MM.1S (cell line): ENCODE measurements around the gene AKAP8.

Experiments used
- DNase-seq: peaks from one replicate; pipeline ENCODE4 v3.0.0-alpha.2; 2015
- H2AFZ ChIP-seq: fragments of 300-600 bp; sonication (generic); 2 replicates; pipeline ENCODE4 v1.6.0; 2016; ENCODE audit warnings: antibody characterized with exemption, low read length
- H3F3A ChIP-seq: fragments of 300-600 bp; sonication (generic); 2 replicates; pipeline ENCODE4 v1.6.1; 2016; ENCODE audit warnings: mild to moderate bottlenecking, antibody characterized with exemption, low read length, moderate library complexity, mixed read lengths; ENCODE audit not compliant: insufficient read depth
- H3K27ac ChIP-seq: fragments of 300-600 bp; sonication (generic); 2 replicates; pipeline ENCODE4 v1.5.1; 2016; ENCODE audit warnings: mild to moderate bottlenecking, low read length
- H3K27me3 ChIP-seq: fragments of 300-600 bp; sonication (generic); replicated peaks from 2 replicates; pipeline ENCODE4 v1.6.0; 2016; ENCODE audit warnings: low read length; ENCODE audit not compliant: insufficient read depth
- H3K36me3 ChIP-seq: fragments of 300-600 bp; sonication (generic); replicated peaks from 2 replicates; pipeline ENCODE4 v1.6.1; 2016; ENCODE audit warnings: mild to moderate bottlenecking, low read length, mixed read lengths; ENCODE audit not compliant: insufficient read depth
- H3K4me1 ChIP-seq: fragments of 300-600 bp; sonication (generic); 2 replicates; pipeline ENCODE4 v1.6.1; 2016; ENCODE audit warnings: low read length, mixed read lengths
- H3K4me2 ChIP-seq: fragments of 300-600 bp; sonication (generic); 2 replicates; pipeline ENCODE4 v1.6.0; 2016; ENCODE audit warnings: low read depth, low read length
- H3K4me3 ChIP-seq: fragments of 300-600 bp; sonication (generic); 2 replicates; pipeline ENCODE4 v1.5.1; 2016; ENCODE audit warnings: low read length, mixed read lengths
- H3K79me2 ChIP-seq: fragments of 300-600 bp; sonication (generic); 2 replicates; pipeline ENCODE4 v1.6.1; 2016; ENCODE audit warnings: mixed run types, low read length, mixed read lengths
- H3K9ac ChIP-seq: fragments of 300-600 bp; sonication (generic); 2 replicates; pipeline ENCODE4 v1.6.1; 2016; ENCODE audit warnings: low read length, mixed read lengths
- H3K9me2 ChIP-seq: fragments of 300-600 bp; sonication (generic); replicated peaks from 2 replicates; pipeline ENCODE4 v1.6.1; 2016; ENCODE audit warnings: mild to moderate bottlenecking, low read length, mixed read lengths; ENCODE audit not compliant: insufficient read depth
- H3K9me3 ChIP-seq: fragments of 300-600 bp; sonication (generic); replicated peaks from 2 replicates; pipeline ENCODE4 v1.6.1; 2016; ENCODE audit warnings: mild to moderate bottlenecking, low read length, mixed read lengths; ENCODE audit not compliant: insufficient read depth
- H4K20me1 ChIP-seq: fragments of 300-600 bp; sonication (generic); 2 replicates; pipeline ENCODE4 v1.6.1; 2016; ENCODE audit warnings: mild to moderate bottlenecking, low read length, moderate library complexity, mixed read lengths; ENCODE audit not compliant: insufficient read depth
- EZH2 ChIP-seq: fragments of 300-600 bp; sonication (generic); optimal IDR thresholded peaks from 2 replicates; pipeline ENCODE3; 2017; ENCODE audit warnings: low read depth, mild to moderate bottlenecking, antibody characterized with exemption, low read length, mixed read lengths
- EZH2phosphoT487 ChIP-seq: fragments of 300-600 bp; sonication (generic); IDR thresholded peaks from 2 replicates; pipeline ENCODE4 v1.6.1; 2018; ENCODE audit warnings: antibody characterized with exemption, low read length
- TF ChIP-seq, protein P1 (sequence below): fragments of 300-600 bp; sonication (generic); IDR thresholded peaks from 2 replicates; pipeline ENCODE4 v1.5.1; 2016; ENCODE audit warnings: antibody characterized with exemption, low read length, mixed read lengths

Gene AKAP8

GRCh38 chr19:15400521-15401396 is 21.2 kb upstream of the AKAP8 start:
- H3K27me3 ChIP-seq = no peaks in the 10 kb centered on the region
- H2AFZ ChIP-seq = no peak overlapping the region
- H3K9me2 ChIP-seq = no peaks in the 10 kb centered on the region
- H4K20me1 ChIP-seq = peaks cover 4% of the 10 kb centered on the region; the same call in 1 of the 2 replicates
- H3K9ac ChIP-seq = no peak overlapping the region
- H3K79me2 ChIP-seq = peaks cover 51% of the 10 kb centered on the region
- no peak for DNase-seq
- no peak overlapping the region for H3K27ac ChIP-seq
- H3K4me3 ChIP-seq = no peak overlapping the region
- no peaks in the 10 kb centered on the region; the same call in 1 of the 2 replicates for H3K36me3 ChIP-seq
- TF ChIP-seq, protein P1, sequence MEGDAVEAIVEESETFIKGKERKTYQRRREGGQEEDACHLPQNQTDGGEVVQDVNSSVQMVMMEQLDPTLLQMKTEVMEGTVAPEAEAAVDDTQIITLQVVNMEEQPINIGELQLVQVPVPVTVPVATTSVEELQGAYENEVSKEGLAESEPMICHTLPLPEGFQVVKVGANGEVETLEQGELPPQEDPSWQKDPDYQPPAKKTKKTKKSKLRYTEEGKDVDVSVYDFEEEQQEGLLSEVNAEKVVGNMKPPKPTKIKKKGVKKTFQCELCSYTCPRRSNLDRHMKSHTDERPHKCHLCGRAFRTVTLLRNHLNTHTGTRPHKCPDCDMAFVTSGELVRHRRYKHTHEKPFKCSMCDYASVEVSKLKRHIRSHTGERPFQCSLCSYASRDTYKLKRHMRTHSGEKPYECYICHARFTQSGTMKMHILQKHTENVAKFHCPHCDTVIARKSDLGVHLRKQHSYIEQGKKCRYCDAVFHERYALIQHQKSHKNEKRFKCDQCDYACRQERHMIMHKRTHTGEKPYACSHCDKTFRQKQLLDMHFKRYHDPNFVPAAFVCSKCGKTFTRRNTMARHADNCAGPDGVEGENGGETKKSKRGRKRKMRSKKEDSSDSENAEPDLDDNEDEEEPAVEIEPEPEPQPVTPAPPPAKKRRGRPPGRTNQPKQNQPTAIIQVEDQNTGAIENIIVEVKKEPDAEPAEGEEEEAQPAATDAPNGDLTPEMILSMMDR = no peak
- no peak for TF ChIP-seq EZH2phosphoT487
- TF ChIP-seq EZH2 = no peak
- no peak overlapping the region for H3K4me2 ChIP-seq
- H3K9me3 ChIP-seq = no peaks in the 10 kb centered on the region
- no peaks in the 10 kb centered on the region for H3F3A ChIP-seq
- H3K4me1 ChIP-seq = no peaks in the 10 kb centered on the region

DNA sequence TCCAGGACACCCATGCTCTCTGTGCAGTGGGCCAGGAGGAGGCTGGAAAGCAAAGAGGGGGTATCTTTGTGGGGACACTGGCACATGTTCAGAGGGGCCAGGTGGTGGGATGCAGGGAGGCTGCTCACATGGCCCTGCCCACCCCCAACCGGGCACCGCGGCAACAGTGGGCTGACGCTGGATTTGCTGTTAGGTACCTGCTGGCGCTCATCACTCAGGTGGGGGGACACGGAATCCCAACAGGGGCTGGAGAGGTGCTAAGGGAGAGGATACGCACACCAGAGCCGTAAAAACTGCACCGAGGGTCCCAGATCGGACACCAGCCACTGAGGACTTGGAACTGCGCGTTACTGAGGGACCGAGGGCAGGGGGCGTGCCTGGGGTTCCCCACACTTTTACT is 20.0 kb upstream of the AKAP8 start:
- no peak overlapping the region for H2AFZ ChIP-seq
- no peaks in the 10 kb centered on the region for H3K27me3 ChIP-seq
- H3K9ac ChIP-seq = no peak overlapping the region
- no peaks in the 10 kb centered on the region for H3K9me2 ChIP-seq
- H3K36me3 ChIP-seq = no peaks in the 10 kb centered on the region; the same call in 1 of the 2 replicates
- no peaks in the 10 kb centered on the region for H3K9me3 ChIP-seq
- peaks cover 40% of the 10 kb centered on the region for H3K79me2 ChIP-seq
- peaks cover 1% of the 10 kb centered on the region; the same call in 1 of the 2 replicates for H4K20me1 ChIP-seq
- DNase-seq = no peak
- H3K4me3 ChIP-seq = no peak overlapping the region
- H3K27ac ChIP-seq = no peak overlapping the region
- H3F3A ChIP-seq = no peaks in the 10 kb centered on the region
- no peak overlapping the region for H3K4me2 ChIP-seq
- TF ChIP-seq, protein P1 = no peak
- no peak for TF ChIP-seq EZH2
- no peak for TF ChIP-seq EZH2phosphoT487
- H3K4me1 ChIP-seq = no peaks in the 10 kb centered on the region

DNA sequence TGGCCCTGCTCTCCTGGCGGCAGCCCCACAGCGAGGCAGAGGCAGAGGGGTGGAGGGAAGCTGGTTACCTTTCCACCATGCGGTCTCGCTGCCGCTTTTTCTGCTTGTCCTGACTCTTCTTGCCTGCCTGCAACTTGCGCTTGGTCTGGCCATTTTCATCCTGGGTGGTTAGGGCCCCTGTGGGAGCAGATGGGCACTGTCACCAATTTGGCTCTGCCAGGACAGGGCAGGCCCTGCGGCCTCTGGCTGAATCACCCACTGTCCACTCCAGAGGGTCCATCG is 19.6 kb upstream of the AKAP8 start:
- Histone ChIP-seq H3K27me3 (no peaks in the 10 kb centered on the region), H3K9me3 (no peaks in the 10 kb centered on the region), H3K27ac (no peak overlapping the region), H2AFZ (no peak overlapping the region), H3K4me2 (no peak overlapping the region), H3K9me2 (no peaks in the 10 kb centered on the region), H3F3A (no peaks in the 10 kb centered on the region), H3K36me3 (no peaks in the 10 kb centered on the region; the same call in 1 of the 2 replicates), H3K79me2 (peaks cover 36% of the 10 kb centered on the region), H3K4me1 (no peaks in the 10 kb centered on the region), H3K9ac (no peak overlapping the region), H3K4me3 (no peak overlapping the region), H4K20me1 (no peaks in the 10 kb centered on the region)
- DNase-seq = no peak
- TF ChIP-seq EZH2 = no peak
- TF ChIP-seq, protein P1 = no peak
- no peak for TF ChIP-seq EZH2phosphoT487
